M059J (cell line): ENCODE data around the gene FAR2. TPM values are rescaled to one million over a fixed set of nuclear protein-coding genes. Genes with fewer than 3 reads are reported as not detected.
A peak's percentile ranks its signal among the peaks of the same experiment; 100 is the strongest.
"Not testable (repeated sequence)": the region's sequence is repeated elsewhere in the genome, so short reads cannot be mapped to it uniquely, and the experiment has no call there.

ENCODE experiments used
- DNase-seq: peaks from one replicate; pipeline ENCODE4 v3.0.0-alpha.2; 2012; ENCODE audit warnings: low read depth
- total RNA-seq: library from RNA; depleted of rRNA; stranded (reverse); fragments of >200 nt; shearing (Covaris generic); gene quantifications from 2 replicates; pipeline ENCODE4 v1.2.3, GENCODE V29; 2014

The FAR2 gene
- total RNA-seq, 1 experiment from 2014 or later = 10.0 TPM

DNA sequence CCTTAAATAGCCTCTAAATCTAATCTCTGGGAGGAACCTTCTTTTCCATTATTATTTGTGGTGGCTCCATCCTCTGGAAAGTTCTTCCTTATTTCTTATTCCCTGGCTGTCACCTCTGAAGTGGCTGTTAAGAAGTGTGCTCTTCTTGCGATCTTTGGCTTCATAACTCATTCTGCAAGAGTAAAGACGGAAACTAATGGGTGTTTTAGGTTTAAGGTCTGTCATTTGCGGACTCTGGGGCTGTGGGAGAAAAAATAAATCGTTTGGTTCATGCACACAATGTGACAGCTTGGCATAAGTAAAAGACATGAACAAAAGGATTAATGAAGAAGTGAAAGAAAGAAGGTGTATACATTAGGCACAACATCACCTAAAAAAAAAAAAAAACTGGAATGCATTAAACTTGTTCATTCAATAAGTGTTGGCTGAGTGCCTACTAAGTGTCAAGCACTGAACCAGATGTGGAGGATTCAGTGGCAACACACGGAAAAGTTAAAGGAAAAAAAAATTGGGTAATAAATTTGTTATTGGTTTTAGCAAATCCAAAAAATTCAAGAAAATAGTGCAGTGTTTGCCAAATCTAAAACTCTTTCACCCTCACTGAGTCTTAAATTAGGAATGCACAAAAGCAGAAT lies 132.4 kb downstream of the FAR2 start:
- DNase-seq = no peak

DNA sequence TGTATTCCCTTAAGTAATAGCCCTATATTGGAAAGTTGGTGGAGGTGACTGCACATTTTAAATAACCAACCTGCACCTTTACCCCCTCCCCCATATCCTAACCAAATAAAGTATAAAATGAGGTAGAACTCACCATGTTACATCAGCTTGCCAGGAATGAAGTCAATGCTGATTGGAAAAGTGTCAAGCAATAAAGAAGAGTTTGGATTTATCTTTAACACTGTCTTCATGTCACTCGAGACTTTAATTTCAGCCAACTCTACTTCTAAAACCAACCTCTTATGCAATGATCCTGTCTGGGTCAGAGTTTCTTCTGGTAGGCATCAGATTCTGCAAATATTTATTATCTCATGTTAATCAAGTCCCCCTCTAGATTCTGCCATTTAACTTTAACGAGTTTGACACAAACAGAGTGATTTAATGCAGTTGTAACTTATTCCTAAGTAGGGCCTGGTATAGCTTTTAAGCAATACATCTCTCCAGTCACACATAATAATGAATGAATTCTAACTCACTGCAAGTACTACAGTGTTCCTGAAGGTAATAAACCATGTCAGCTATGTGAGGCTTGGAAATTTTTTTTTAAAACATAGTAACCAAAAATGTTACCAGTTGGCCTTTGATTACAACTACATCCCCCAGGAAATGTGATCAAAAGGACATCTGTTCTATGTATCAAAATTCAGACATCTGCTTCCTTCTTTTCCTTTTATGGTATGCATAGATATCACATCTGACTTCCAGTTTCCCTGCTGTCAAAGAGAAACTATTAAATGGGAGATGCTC lies 133.1 kb downstream of the FAR2 start:
- no peak for DNase-seq

- DNase-seq = no peak
Observed at GRCh38 chr12:29283969-29284700, 135.1 kb downstream of the FAR2 start.

DNA sequence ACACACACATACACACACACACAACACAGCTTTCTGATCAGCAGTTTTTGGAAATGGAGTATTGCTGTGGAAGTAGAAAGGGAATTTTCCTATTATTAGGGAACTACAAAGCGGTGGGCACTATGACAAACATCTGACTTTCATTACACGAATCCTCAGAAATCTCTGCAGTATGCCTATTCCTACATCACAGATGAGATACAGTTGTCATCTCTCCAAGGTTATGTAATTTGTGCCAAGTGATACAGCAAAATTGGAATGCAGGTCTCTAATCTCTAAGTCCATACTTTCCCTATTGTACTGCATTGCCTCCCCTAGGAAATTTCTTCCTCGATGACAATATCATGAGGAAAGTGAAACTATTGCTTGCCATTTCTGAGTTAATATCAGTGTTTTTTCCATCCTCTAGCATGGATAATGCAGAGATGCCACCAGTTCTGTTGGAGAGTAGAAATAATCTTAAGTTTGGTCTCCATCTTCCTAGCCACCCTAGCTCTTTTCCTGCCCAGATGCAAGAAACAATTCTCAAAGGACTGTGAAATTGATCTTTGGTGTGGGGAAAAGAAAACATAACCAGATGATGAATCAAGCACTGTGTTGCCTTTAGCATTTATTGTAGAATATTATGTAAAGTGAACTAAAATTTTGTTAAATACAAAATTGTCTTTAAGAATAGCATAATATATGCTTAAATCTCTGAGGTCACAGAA lies 137.2 kb downstream of the FAR2 start:
- DNase-seq = peak; percentile 13

DNA sequence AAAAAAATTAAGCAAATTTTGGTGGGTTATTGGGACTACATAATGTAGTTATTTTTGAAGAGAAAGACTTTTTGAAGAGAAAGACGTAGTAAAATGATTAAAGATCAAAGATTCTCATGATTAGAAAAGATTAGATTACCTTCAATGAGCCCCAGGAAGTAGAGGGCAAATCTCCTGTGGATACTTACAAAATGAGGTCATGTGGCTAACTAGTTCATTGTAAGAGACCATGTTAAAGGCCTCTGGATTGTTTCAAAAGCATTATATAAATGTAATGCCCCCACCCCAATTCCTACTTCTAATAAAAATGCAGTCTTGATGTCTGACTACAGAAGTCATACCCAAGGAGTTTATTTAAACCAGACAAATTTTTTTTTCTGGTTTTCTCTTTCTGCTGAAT lies 138.5 kb downstream of the FAR2 start:
- no peak for DNase-seq

DNA sequence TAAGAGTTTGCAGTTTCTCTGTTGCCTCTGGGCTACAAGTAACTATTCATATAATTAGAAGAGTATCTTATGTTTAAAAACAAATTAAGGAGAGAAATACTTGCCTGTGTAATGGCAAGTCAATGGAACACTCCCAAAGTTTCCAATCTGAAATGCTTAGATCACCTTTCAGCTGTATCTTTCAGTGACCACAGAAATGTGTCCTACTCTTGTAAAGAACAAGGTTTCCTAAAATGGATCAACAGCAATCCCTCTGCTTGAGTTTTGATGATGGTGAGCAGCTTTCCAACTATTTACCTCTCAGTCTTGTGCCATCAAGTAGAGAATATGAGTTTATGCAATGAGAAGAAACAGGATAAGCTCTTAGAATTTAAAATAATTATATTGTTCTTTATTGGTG lies 139.0 kb downstream of the FAR2 start:
- DNase-seq = no peak

GRCh38 chr12:29290475-29290874 lies 141.4 kb downstream of the FAR2 start:
- DNase-seq = not testable (repeated sequence)

GRCh38 chr12:29291226-29291625 lies 142.1 kb downstream of the FAR2 start:
- no peak for DNase-seq

GRCh38 chr12:29299633-29300032 lies 150.6 kb downstream of the FAR2 start:
- DNase-seq = no peak

- DNase-seq = no peak
Observed at GRCh38 chr12:29301114-29301513, 152.0 kb downstream of the FAR2 start.

DNA sequence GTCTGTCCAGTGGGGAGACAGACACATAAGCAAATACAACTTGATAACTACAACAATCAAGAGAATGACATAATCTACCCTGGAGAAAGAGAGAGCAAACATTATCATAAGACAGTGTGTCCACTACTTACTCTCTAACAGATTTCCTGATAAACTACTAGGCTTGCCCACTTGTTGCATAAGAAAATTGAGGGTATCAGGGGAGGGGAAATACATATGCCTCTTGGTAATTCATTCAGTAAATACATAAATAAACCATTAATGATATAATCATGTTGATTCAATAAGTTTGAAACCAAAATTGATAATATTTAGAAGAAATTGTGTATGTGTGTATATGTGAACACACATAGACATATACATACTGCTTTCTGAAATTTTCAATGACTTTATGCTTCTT lies 155.3 kb downstream of the FAR2 start:
- no peak for DNase-seq

- no peak for DNase-seq
Observed at GRCh38 chr12:29306266-29306665, 157.2 kb downstream of the FAR2 start.

GRCh38 chr12:29306682-29307081 lies 157.6 kb downstream of the FAR2 start:
- DNase-seq = no peak

GRCh38 chr12:29309320-29309902 lies 160.3 kb downstream of the FAR2 start:
- DNase-seq = peak; percentile 30

GRCh38 chr12:29310899-29311298 lies 161.8 kb downstream of the FAR2 start:
- no peak for DNase-seq

GRCh38 chr12:29314416-29314815 lies 165.3 kb downstream of the FAR2 start:
- no peak for DNase-seq

DNA sequence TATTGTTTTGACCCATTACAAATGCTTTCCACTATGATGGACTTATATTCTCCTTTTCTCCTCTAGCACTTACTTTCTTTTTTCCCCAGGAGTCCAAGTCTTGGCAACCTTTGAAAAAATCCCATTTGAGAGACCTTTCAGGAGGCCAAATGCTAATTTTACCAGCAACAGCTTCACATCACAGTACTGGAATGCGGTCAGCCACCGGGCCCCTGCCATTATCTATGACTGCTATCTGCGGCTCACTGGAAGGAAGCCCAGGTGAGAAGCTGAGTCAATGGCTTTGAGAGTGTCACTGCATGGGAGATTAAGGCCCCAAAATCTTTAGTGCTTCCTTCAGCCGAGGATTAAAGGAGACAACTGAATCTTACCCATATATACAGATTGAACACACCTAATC lies 167.7 kb downstream of the FAR2 start:
- peak; percentile 90 for DNase-seq

GRCh38 chr12:29317556-29318363 lies 168.7 kb downstream of the FAR2 start:
- DNase-seq = peak; percentile 73

- DNase-seq = peak; percentile 86
Observed at GRCh38 chr12:29320295-29321085, 171.4 kb downstream of the FAR2 start.

DNA sequence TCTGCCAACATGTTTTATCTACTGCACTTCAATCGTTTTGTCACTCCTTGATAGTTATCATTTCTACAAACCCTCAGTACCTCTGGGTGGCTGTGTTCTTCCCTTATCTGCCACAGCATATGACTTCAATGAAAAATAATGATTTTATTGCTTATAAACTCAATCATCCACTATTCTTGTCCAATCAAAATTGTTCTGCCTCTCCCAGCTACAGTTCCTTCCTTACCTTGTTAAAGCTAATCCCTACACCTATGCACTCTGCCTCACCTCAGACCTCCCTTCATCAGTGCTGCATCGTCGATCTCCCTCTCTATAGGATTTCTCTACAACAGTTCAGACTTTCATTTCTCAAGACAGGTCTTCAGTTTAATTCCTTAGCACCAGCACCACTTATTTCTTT lies 173.1 kb downstream of the FAR2 start:
- no peak for DNase-seq
